A673 (cell line): ENCODE data around the gene CSNK1G3.

ENCODE experiments used
- EZH2 ChIP-seq: fragments of 200-600 bp; sonication (generic); IDR thresholded peaks from 2 replicates; pipeline ENCODE4 v1.6.1; 2017; ENCODE audit warnings: borderline replicate concordance, low read depth, mild to moderate bottlenecking, mixed read lengths, antibody characterized with exemption, low read length; ENCODE audit not compliant: poor library complexity, severe bottlenecking
- TF ChIP-seq, protein P1 (sequence below): fragments of 300-800, 200-600 bp; sonication (generic); conservative IDR thresholded peaks from 2 replicates; pipeline ENCODE4 v1.5.1; 2017; ENCODE audit warnings: low read depth, mild to moderate bottlenecking, antibody characterized with exemption, low read length, moderate library complexity, mixed read lengths

DNA sequence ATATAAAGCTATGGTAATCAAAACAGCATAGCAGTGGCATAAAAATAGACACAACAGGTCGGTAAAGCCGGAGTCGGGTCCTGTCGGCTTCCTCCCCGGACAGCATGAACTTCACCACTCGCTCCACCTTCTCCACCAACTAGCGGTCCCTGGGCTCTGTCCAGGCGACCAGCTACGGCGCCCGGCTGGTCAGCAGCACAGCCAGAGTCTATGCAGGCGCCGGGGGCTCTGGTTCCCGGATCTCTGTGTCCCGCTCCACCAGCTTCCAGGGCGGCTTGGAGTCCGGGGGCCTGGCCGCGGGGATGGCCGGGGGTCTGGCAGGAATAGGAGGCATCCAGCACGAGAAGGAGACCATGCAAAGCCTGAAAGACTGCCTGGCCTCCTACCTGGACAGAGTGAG, 124.0 kb downstream of the CSNK1G3 start:
- TF ChIP-seq, protein P1, sequence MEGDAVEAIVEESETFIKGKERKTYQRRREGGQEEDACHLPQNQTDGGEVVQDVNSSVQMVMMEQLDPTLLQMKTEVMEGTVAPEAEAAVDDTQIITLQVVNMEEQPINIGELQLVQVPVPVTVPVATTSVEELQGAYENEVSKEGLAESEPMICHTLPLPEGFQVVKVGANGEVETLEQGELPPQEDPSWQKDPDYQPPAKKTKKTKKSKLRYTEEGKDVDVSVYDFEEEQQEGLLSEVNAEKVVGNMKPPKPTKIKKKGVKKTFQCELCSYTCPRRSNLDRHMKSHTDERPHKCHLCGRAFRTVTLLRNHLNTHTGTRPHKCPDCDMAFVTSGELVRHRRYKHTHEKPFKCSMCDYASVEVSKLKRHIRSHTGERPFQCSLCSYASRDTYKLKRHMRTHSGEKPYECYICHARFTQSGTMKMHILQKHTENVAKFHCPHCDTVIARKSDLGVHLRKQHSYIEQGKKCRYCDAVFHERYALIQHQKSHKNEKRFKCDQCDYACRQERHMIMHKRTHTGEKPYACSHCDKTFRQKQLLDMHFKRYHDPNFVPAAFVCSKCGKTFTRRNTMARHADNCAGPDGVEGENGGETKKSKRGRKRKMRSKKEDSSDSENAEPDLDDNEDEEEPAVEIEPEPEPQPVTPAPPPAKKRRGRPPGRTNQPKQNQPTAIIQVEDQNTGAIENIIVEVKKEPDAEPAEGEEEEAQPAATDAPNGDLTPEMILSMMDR: no peak
- TF ChIP-seq EZH2: no peak
